Nephron (organoid): ENCODE results near the gene RBPJL.

Experiments
- H3K27ac Mint-ChIP-seq, 3 experiments: 2 replicates each; pipeline ENCODE4 v1.8.0; 2020; ENCODE audit warnings: mixed read lengths in 3 of 3, mild to moderate bottlenecking in 2 of 3, moderate library complexity in 1 of 3
- H3K27me3 Mint-ChIP-seq: 2 replicates; pipeline ENCODE4 v1.8.0; 2021; ENCODE audit warnings: low read depth, mild to moderate bottlenecking, moderate library complexity, mixed read lengths
- H3K36me3 Mint-ChIP-seq: 2 replicates; pipeline ENCODE4 v1.8.0; 2020; ENCODE audit warnings: low read depth, mixed read lengths
- H3K4me1 Mint-ChIP-seq: 2 replicates; pipeline ENCODE4 v1.8.0; 2020; ENCODE audit warnings: mixed read lengths
- H3K4me3 Mint-ChIP-seq, 3 experiments: 2 replicates each; pipeline ENCODE4 v1.8.0; 2020; ENCODE audit warnings: mild to moderate bottlenecking in 3 of 3, mixed read lengths in 3 of 3, moderate library complexity in 2 of 3
- H3K9me3 Mint-ChIP-seq: 2 replicates; pipeline ENCODE4 v1.8.0; 2020; ENCODE audit warnings: mixed read lengths
- TF ChIP-seq, protein P1 (sequence below), 3 experiments: fragments of 200-600 bp; sonication (generic); IDR thresholded peaks; one replicate each; pipeline ENCODE4 v1.5.0; 2021; ENCODE audit warnings: antibody characterized with exemption in 3 of 3; ENCODE audit not compliant: unreplicated experiment in 3 of 3

RBPJL gene

DNA sequence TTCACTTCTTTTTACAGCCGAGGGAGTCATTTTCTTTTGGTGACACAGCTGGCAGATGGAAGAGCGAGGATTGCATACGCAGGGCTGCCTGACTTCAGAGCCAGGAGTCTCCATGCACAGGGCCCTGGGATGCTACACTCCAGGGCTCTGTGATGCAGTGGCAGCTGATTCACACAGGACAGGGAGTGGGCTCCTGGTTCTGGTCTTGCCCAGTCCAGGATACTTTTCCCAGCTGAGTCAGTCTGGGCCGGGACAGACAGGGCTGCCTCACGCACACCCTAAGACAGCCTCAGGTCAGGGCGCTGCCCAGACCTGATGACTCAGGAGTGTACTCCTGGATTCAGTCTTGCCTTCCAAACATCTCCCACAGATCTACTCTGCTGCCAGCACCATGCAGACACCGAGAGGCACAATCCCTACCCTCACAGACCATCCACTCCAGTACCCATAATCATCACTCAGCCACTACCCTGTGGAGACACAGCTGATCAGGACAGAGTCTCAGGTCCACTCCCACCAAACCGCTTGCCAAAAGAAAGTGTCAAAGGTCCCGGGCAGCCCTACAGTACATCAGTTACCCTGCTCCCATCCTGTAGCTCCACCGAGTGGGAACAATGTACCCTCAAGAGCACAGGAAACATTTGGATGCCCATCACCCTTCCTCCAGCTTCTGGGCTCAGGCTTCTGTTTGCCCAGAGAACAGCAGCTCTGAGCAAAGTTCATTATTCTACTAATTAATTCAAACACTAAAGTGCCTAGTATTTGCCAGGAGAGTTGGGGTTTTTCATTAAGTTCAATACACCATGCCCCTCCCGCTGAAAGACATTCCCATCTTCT lies 30.1 kb downstream of the RBPJL start:
- H3K27ac Mint-ChIP-seq, result peak overlapping the region; percentile 71 to 99 (median 83)

GRCh38 chr20:45337367-45338120 lies 30.9 kb downstream of the RBPJL start:
- H3K9me3 Mint-ChIP-seq, result no peaks in the 10 kb centered on the region
- no peaks in the 10 kb centered on the region for H3K27me3 Mint-ChIP-seq
- TF ChIP-seq, protein P1, sequence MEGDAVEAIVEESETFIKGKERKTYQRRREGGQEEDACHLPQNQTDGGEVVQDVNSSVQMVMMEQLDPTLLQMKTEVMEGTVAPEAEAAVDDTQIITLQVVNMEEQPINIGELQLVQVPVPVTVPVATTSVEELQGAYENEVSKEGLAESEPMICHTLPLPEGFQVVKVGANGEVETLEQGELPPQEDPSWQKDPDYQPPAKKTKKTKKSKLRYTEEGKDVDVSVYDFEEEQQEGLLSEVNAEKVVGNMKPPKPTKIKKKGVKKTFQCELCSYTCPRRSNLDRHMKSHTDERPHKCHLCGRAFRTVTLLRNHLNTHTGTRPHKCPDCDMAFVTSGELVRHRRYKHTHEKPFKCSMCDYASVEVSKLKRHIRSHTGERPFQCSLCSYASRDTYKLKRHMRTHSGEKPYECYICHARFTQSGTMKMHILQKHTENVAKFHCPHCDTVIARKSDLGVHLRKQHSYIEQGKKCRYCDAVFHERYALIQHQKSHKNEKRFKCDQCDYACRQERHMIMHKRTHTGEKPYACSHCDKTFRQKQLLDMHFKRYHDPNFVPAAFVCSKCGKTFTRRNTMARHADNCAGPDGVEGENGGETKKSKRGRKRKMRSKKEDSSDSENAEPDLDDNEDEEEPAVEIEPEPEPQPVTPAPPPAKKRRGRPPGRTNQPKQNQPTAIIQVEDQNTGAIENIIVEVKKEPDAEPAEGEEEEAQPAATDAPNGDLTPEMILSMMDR (IDR thresholded peaks at IDR 0.05; ENCODE audit: unreplicated experiment in 3 of 3), result no peak
- H3K27ac Mint-ChIP-seq, result peak overlapping the region; percentile 71 to 99 (median 83)
- peak overlapping the region; percentile 5 to 47 (median 23) for H3K4me3 Mint-ChIP-seq
- peaks cover 8% of the 10 kb centered on the region for H3K36me3 Mint-ChIP-seq
- peaks cover 54% of the 10 kb centered on the region for H3K4me1 Mint-ChIP-seq

More for the DNA sequence above, 30.1 kb downstream of the RBPJL start:
- H3K27me3 Mint-ChIP-seq, result no peaks in the 10 kb centered on the region
- H3K36me3 Mint-ChIP-seq, result peaks cover 8% of the 10 kb centered on the region
- TF ChIP-seq, protein P1 (IDR thresholded peaks at IDR 0.05; ENCODE audit: unreplicated experiment in 3 of 3), result no peak
- peaks cover 46% of the 10 kb centered on the region for H3K4me1 Mint-ChIP-seq
- no peaks in the 10 kb centered on the region for H3K9me3 Mint-ChIP-seq
- H3K4me3 Mint-ChIP-seq, result peak overlapping the region in 1 of 3 experiments; percentile 5

DNA sequence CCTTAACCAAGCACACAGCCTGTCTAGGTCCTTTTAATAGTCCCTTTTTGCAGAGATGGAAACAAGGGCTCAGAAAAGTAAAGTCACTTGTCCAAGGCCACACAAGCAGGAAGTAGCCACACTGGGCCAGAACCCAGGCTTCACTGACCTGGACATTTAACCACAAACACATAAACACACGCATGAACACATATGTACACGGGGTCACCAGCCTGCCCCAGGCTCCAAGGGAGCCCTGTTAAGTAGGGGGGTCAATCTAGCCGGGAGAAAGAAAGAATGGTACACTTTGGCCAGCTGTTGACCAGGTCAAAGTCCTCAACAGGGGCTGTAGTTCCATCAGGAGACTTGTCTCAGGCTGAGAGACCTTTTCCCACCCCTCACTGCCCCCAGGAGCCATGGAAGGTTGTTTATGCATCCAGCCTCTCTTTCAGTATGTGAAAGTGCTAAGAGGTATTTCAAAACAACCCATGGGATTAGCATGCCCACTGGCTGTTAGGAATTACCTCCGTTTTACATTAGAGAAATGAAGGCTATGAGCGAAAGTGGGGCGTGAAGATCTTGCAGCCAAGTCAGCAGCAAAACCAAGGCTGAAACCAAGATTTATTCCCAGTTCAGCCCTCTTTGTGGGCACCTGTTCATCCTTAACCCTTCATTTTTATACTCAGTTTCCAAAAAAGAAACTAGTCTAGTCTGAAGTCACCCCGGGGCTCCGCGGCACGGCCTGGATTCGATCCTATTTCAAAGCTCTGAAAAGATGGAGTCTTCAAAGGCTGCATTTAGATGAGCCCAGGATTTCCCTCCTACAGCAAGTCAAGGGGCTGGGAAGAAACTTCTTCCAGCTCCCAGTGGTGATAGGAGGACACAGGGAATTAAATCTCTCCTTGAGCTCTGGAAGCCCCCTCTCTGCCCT lies 31.7 kb downstream of the RBPJL start:
- H3K36me3 Mint-ChIP-seq, result peaks cover 8% of the 10 kb centered on the region
- TF ChIP-seq, protein P1 (IDR thresholded peaks at IDR 0.05; ENCODE audit: unreplicated experiment in 3 of 3), result no peak
- H3K9me3 Mint-ChIP-seq, result no peaks in the 10 kb centered on the region
- peaks cover 62% of the 10 kb centered on the region for H3K4me1 Mint-ChIP-seq
- peak overlapping the region in 2 of 3 experiments; percentile 23 to 47 for H3K4me3 Mint-ChIP-seq
- H3K27me3 Mint-ChIP-seq, result no peaks in the 10 kb centered on the region
- peak overlapping the region; percentile 71 to 99 (median 98) for H3K27ac Mint-ChIP-seq

- Mint-ChIP-seq H3K27ac (peak overlapping the region; percentile 71 to 99 (median 98)), H3K36me3 (peaks cover 8% of the 10 kb centered on the region), H3K4me1 (peaks cover 68% of the 10 kb centered on the region), H3K4me3 (no peak overlapping the region), H3K9me3 (no peaks in the 10 kb centered on the region), H3K27me3 (no peaks in the 10 kb centered on the region)
- TF ChIP-seq, protein P1 (IDR thresholded peaks at IDR 0.05; ENCODE audit: unreplicated experiment in 3 of 3), result no peak
These were observed 32.4 kb downstream of the RBPJL start for GRCh38 chr20:45339084-45339483.

- H3K4me1 Mint-ChIP-seq, result peaks cover 71% of the 10 kb centered on the region
- no peak overlapping the region for H3K4me3 Mint-ChIP-seq
- no peaks in the 10 kb centered on the region for H3K27me3 Mint-ChIP-seq
- TF ChIP-seq, protein P1 (IDR thresholded peaks at IDR 0.05; ENCODE audit: unreplicated experiment in 3 of 3), result no peak
- peak overlapping the region; percentile 27 to 99 (median 98) for H3K27ac Mint-ChIP-seq
- H3K36me3 Mint-ChIP-seq, result peaks cover 8% of the 10 kb centered on the region
- no peaks in the 10 kb centered on the region for H3K9me3 Mint-ChIP-seq
These were observed 33.2 kb downstream of the RBPJL start for GRCh38 chr20:45339799-45340198.
